ENCODE measurements around the gene ZSCAN18. TPM values are rescaled to one million over a fixed set of nuclear protein-coding genes. Genes with fewer than 3 reads are reported as not detected.

The ZSCAN18 gene
- total RNA-seq, 1 donor from 2014 or later = 16.6 TPM

- DNase-seq (ENCODE audit: low read depth) (no peak), FAIRE-seq (no peak)
- Histone ChIP-seq H3K36me3 (ENCODE audit: control insufficient read depth, insufficient read depth, low read length) (peaks cover 1% of the 10 kb centered on the region), H3K4me3 (ENCODE audit: low read depth, low read length) (peak overlapping the region; percentile 98), H3K27me3 (ENCODE audit: control insufficient read depth, insufficient read depth, low read length) (no peaks in the 10 kb centered on the region)
- TF ChIP-seq CTCF (IDR thresholded peaks at IDR 0.05; ENCODE audit: insufficient read depth, low read length, severe bottlenecking) = no peak
Measured at GRCh38 chr19:58098682-58098998, 609 bp upstream of the ZSCAN18 start.

- Histone ChIP-seq H3K27me3 (ENCODE audit: control insufficient read depth, insufficient read depth, low read length) (no peaks in the 10 kb centered on the region), H3K36me3 (ENCODE audit: control insufficient read depth, insufficient read depth, low read length) (peaks cover 1% of the 10 kb centered on the region), H3K4me3 (ENCODE audit: low read depth, low read length) (peak overlapping the region; percentile 98)
- no peak for TF ChIP-seq CTCF (IDR thresholded peaks at IDR 0.05; ENCODE audit: insufficient read depth, low read length, severe bottlenecking)
- FAIRE-seq (no peak), DNase-seq (ENCODE audit: low read depth) (no peak)
Measured at GRCh38 chr19:58097349-58097748, 682 bp downstream of the ZSCAN18 start.

- no peak overlapping the region for H3K4me3 ChIP-seq (ENCODE audit: low read depth, low read length)
Measured at GRCh38 chr19:58096884-58097283, 1.1 kb downstream of the ZSCAN18 start.

GRCh38 chr19:58095328-58095727, 2.7 kb downstream of the ZSCAN18 start:
- DNase-seq (ENCODE audit: low read depth) (no peak), FAIRE-seq (no peak)
- H3K36me3 ChIP-seq (ENCODE audit: control insufficient read depth, insufficient read depth, low read length) = peaks cover 1% of the 10 kb centered on the region
- H3K27me3 ChIP-seq (ENCODE audit: control insufficient read depth, insufficient read depth, low read length) = no peaks in the 10 kb centered on the region
- TF ChIP-seq CTCF (IDR thresholded peaks at IDR 0.05; ENCODE audit: insufficient read depth, low read length, severe bottlenecking) = no peak
- no peak overlapping the region for H3K4me3 ChIP-seq (ENCODE audit: low read depth, low read length)

More at GRCh38 chr19:58096884-58097283, 1.1 kb downstream of the ZSCAN18 start:
- Histone ChIP-seq H3K27me3 (ENCODE audit: control insufficient read depth, insufficient read depth, low read length) (no peaks in the 10 kb centered on the region), H3K36me3 (ENCODE audit: control insufficient read depth, insufficient read depth, low read length) (peaks cover 1% of the 10 kb centered on the region)
- DNase-seq (ENCODE audit: low read depth) (no peak), FAIRE-seq (no peak)
- no peak for TF ChIP-seq CTCF (IDR thresholded peaks at IDR 0.05; ENCODE audit: insufficient read depth, low read length, severe bottlenecking)

GRCh38 chr19:58093071-58093470, 5.0 kb downstream of the ZSCAN18 start:
- no peaks in the 10 kb centered on the region for H3K27me3 ChIP-seq (ENCODE audit: control insufficient read depth, insufficient read depth, low read length)
- no peak overlapping the region for H3K4me3 ChIP-seq (ENCODE audit: low read depth, low read length)
- TF ChIP-seq CTCF (IDR thresholded peaks at IDR 0.05; ENCODE audit: insufficient read depth, low read length, severe bottlenecking) = no peak
- peaks cover 4% of the 10 kb centered on the region for H3K36me3 ChIP-seq (ENCODE audit: control insufficient read depth, insufficient read depth, low read length)
- FAIRE-seq (no peak), DNase-seq (ENCODE audit: low read depth) (no peak)

- H3K36me3 ChIP-seq (ENCODE audit: control insufficient read depth, insufficient read depth, low read length) = peaks cover 4% of the 10 kb centered on the region
- no peaks in the 10 kb centered on the region for H3K27me3 ChIP-seq (ENCODE audit: control insufficient read depth, insufficient read depth, low read length)
- FAIRE-seq = no peak
- TF ChIP-seq CTCF (IDR thresholded peaks at IDR 0.05; ENCODE audit: insufficient read depth, low read length, severe bottlenecking) = no peak
- H3K4me3 ChIP-seq (ENCODE audit: low read depth, low read length) = no peak overlapping the region
- DNase-seq (ENCODE audit: low read depth) = no peak
Measured at GRCh38 chr19:58091251-58091995, 6.6 kb downstream of the ZSCAN18 start.
